Left colon (tissue), 2 donors: ENCODE results near the gene SAMD1. TPM values are rescaled to one million over a fixed set of nuclear protein-coding genes. Genes with fewer than 3 reads are reported as not detected.
A peak's percentile ranks its signal among the peaks of the same experiment; 100 is the strongest.

Experiments used
- ATAC-seq: fragments of 200-7000 bp; cut with Tn5 transposase; one replicate; pipeline ENCODE4 v1.9.1; 2020; ENCODE audit warnings: mild to moderate bottlenecking, moderate library complexity
- DNase-seq, 2 donors: peaks; one replicate each; pipeline ENCODE4 v3.0.0-alpha.2; 2020
- intact Hi-C, 2 donors: fragments of 100-400 bp; cut with DNase I in 1 of 2; cut with micrococcal nuclease in 1 of 2; formaldehyde crosslinking; loops; one replicate each; pipeline versions ENCODE4 v1.11.2 to v1.14.0; 2022; cut with DNase I, micrococcal nuclease
- long read RNA-seq: library from polyadenylated mRNA; unstranded; transcript quantifications from one replicate; pipeline ENCODE4 v2.0.0, GENCODE V29; 2021
- total RNA-seq, 2 donors: library from RNA; stranded (reverse); fragmentation: NEBNext Ultra II Directional; extraction: Animal tissue kit (Norgen Biotek cat#: 25700); gene quantifications; one replicate each; pipeline ENCODE4 v1.2.1, GENCODE V29; 2021
- donor health status: DM: no; HTN: no; CAD: no.
- donor health status: DM: yes; HTN: yes; CAD: no.

SAMD1 gene
- 10 to 100 TPM; 45.8 to 51.5 TPM for total RNA-seq
- long read RNA-seq, transcript SAMD1-202 (5 exons, 2,164 nt): major isoform, 17 of 28 reads
- long read RNA-seq, partial matches to known transcripts: 6 of 28 reads
- long read RNA-seq, other reads (novel, unspliced or antisense): 5 of 28 reads

DNA sequence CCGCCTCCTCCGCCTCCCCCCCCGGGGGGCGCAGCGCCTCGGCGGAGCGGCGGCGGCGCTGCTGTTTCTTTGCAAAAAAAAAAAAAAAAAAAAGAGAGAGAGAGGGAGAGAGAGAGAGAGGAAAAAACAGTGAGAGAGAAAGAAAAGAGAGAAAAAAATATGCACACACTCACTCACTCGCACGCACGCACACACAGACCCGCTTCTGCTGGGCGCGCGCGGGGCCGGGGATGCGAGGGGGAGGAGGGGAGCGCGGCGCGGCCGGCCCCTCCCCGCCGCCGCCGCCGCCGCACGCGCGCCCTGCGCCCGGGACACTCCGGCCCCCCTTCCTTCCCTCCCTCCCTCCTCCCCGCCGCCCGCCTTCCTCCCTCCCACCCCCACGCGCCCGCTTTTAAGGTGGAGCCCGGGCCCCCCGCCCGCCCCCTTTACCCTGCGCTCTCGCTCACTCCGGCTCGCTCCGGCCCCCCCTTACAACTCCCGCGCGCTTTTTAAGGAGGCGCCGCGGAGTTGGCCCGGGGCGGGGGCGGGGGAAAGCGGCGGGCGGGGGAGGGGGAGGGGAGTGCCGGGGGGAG, at the start of gene SAMD1:
Gene SAMD1 (minus strand): TSS at position 243 of the 572 bp plus-strand sequence.
- intact Hi-C loops: no loop called here
- ATAC-seq (peak; percentile 58), DNase-seq (peak; percentile 91 to 93)

DNA sequence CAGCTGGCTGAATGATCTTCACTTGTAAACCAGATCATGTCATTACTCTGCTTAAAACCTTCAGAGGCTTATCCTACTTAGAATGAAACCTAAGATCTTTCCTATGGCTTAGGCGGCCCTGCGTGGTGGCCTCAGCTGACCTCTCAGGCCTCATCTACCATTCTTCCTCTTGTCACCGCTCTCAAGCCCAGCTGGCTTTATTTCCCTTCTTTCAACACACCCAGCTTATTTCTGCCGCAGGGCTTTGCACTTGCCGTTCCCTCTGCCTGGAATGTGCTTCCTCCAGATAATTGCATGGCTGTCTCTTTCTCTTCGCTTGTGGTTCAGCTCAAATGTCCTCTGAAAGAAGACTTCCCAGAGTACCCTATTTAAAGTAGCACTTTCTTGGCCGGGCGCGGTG, 49.4 kb upstream of the SAMD1 start:
- ATAC-seq: no peak

DNA sequence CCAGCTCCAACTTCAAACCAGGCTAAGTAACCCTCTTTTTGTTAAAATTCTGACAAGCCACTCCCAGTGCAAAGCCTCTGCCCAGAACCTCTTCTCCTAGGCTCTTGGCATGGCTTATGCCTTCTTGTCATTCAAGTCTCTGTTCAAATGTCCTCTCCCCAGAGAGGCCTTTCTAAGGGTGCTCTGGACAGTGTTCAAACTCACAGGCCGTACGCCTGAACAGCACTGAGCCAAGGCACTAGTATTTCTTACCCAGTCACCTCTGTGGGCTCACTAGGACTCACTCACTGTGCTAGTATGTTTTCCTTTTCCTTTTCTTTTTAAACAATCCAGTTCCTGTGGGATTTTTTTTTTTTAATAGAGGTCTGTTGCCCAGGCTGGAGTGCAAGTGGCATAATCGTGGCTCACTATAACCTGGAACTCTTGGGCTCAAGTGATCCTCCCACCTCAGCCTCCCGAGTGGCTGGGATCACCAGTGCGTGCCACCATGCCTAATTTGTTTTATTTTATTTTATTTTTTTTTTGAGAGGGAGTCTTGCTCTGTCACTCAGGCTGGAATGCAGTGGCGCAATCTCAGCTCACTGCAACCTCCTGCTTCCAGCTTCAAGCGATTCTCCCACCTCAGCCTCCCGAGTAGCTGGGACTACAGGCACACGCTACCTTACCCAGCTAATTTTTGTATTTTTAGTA, 48.2 kb upstream of the SAMD1 start:
- intact Hi-C loops: no loop called here
- no peak for DNase-seq
- ATAC-seq: no peak

More for the DNA sequence above, 49.4 kb upstream of the SAMD1 start:
- no peak for DNase-seq
- intact Hi-C loops: no loop called here

DNA sequence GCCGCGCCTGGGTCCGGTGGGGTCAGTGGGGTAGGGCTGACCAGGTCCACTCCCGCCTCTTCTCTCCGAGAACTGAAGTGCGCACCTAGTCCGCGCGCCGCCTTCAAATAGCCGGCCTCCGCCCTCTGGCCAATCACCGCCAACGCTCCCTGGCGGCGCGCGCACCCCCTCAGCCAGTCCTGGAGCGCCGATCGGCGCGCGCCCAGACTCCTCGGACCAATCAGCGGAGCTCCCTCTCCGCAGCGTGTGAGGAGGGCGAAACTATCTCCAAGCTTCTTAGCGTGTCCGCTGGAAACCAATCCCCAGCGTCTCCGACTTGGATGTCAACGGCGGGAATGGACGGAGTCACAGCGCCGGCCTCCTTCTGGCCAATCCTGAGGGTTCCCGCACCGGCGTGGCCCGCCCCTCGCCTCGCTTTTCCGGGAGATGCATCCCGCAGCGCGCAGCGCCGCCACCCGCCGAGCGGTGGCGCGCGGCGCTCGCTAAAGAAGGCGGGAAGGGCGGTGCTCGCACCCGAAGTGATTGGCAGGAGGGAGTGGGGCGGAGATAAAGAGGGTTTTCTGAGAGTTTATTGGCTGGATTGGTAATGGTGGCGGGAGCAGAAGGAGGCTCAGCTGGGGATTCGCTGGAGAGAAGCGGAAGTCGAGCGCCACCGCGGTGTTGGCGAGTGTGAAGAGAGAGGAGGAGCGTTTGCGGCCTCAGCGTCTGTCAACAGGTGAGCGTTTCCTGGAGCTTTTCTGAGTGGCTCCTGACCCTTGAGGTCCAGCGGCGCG, 46.1 kb upstream of the SAMD1 start, which contains the start of gene ASF1B:
Gene ASF1B (minus strand): TSS at position 81 of the 773 bp plus-strand sequence. CDS start 133 bp downstream, outside the sequence.
- intact Hi-C loops: no loop called here
- ATAC-seq (peak; percentile 83), DNase-seq (peak; percentile 97 to 99)

DNA sequence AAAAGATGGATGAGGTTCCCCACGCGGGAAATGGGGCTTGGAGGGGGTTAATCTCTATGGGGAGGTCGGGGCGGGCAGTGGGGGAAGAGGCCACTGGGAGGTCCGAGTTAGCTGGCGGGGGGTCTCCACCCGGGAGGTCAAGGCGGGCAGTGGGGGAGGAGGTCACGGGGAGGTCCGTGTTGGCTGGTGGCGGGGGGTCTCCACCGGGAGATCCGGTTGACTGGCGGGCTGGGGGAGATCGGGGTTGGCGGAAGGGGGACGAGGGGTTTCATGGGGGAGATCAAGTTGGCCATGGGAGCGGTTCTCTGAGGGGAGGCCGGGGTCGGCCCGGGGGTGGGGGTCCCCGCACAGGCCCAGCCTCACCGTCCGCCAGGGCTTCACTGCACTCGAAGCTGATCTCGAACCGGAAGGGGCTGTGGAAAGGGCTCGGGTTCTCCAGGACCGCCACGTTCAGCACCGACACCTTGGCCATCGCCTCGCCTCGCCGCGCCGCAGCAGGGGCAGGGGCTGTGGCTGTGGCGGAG, 45.5 kb upstream of the SAMD1 start:
- intact Hi-C loops: no loop called here
- DNase-seq (peak in 1 of 2 donors; percentile 51), ATAC-seq (no peak)

DNA sequence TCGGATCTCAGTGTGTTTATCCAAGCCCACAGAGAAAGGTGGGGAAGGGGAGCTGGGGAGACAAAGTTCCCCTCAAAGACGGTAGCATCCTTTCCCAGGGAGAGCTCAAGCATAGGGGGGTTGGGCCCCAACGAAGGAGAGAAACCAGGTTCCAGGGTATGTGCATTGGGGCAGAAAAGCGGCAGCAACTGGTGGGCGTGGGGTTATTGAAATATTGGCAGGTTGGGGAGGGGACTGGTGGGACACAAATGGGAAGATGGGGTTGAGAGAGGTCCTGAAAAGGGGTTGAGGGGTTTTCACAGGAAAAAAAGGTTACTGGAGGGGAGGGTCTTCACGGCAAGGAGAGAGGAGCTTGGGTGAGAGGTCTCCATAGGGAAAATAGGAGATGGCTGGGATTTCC, 44.8 kb upstream of the SAMD1 start:
- no peak for DNase-seq
- ATAC-seq: no peak
- intact Hi-C loops: no loop called here

DNA sequence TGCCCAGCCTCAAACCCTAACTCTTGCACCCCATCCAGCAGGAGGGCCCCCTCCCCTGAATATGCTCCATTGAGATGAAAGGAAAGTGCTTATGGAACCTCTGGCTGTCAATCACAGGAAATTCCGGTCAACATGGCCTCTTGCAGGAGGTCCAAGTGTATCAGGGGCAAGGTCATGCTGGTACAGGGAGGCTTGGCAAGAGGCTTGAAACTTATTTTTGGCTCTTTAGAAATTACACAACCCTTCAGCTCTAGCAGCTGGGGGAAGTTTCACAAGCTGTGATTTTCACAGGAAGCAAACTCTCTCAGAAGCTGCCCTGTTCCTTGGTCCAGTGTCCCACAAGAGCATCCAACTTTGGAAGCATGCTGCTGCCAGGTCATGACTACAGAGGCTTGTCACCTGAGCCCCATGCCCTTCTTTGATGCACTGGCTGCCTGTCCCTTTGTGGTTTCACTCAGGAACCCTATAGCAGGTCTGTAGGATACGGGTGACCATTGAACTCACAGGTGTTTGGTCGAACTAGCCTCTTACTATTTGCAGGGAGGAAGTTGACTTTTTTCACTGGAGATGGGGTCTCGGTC, 37.5 kb upstream of the SAMD1 start:
- ATAC-seq (peak; percentile 18), DNase-seq (no peak)
- intact Hi-C loops: no loop called here

DNA sequence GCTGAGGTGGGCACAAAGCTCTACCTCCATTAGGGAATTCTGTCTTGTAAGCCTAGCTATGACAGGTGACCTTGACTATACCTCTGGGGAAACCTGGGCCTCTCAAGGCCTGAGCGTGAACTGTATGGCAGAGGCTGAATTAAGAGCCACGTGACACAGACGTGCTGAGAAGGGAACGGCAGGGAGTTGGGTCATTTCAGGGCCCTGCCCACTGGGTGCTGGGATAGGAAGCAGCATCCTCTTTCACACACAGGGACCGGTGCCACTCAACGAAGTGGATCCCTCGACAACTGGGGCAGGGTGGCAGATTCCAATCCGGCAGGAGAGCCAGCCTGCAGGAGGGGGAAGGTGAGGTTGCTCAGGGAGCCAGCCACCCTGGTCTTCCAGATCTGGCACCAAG, 36.6 kb upstream of the SAMD1 start:
- intact Hi-C loops: no loop called here
- ATAC-seq (no peak), DNase-seq (no peak)

DNA sequence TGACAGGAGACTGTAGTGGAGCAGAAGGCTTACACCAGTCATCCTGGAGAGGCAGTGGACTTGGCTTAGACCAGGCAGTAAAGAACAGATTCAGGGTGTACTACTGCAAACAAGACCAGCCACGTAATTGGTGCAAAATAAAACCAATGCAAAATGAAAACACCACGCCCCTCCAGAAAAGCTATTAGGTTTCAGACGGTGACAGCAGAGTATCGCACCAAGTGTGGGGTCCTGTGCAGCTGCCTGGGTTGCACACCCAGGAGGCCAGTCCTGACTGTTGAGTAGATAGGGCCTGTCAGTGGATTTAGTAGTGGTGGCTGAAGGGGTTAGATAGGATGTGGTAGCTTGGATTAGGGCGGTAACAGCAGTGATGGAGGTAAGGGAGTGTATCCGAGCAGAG, 32.4 kb upstream of the SAMD1 start:
- ATAC-seq (no peak), DNase-seq (no peak)
- intact Hi-C loops: no loop called here

DNA sequence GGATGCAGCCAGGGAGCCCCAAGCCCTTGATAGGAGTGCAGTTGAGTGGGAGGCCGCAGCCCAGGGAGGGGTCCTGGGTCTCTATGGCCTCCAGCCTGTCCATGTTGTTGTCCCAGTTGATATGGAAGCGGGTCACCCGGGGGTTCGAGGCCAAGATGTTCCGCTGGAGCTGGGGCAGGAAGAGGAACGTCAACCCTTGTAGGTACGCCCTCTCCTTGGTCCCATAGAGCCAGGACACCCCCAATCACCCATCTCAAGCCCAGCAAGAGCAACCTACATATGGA, 29.9 kb upstream of the SAMD1 start:
- ATAC-seq (no peak), DNase-seq (no peak)
- intact Hi-C loops: no loop called here

DNA sequence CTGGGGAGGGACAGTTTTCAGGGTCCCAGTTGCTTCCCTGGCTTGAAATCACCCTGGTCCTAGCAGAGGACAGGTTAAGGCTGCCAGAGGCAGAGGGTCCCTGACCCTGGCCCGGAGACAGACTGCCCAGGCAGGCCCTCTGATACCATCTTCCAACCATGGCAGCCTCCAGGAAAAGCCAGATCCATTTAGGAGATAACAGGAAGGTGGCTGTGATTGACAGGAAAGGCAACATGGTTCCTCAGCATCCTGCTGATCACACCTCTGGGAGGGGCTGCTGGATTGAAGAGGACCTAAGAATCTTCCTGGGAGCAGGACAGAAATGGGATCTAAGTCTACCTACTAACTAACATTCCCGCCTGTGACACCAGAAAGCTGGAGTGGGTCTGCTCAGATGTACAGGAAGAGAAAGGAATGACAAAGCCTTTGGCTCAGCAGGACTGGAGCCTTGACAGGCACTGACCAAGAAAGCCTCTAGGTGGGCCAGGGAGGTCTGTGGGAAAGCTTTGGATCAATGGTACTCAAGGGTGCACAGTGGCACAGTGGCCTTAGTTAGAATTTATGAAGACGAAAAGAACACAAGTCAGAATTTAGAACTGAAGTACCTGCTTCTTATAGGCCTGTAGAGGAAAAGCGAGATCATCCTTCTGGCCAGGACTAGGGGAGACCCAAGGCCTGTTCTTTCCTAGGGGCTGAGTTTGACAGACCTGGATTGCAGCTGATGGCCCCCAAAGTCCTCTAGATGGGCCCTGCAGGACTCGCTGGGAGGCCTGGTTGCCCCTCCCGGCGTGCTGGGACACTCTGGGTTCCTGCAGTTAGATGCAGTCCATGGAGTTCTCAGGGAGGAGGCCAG, 29.3 kb upstream of the SAMD1 start:
- ATAC-seq: no peak
- intact Hi-C loops: no loop called here

DNA sequence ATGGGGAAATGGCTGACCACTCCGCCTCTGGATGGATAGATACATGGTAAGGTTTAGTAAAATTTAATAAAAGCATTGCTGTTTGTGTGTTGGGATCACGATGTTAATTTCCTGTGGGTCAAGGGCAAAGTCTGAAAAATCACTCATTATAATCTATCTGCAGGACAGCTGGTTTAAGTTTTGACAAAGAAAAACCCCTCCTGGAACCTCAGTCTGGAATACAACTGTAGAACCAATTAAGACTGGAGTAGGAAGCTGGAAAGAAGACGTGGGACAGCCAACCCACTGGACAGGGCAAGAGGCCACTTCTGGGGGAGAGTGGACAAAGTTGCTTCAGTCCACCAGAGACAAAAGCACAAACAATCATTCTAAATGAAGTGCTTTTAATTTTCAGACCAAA, 28.6 kb upstream of the SAMD1 start:
- DNase-seq (no peak), ATAC-seq (no peak)
- intact Hi-C loops: no loop called here

More for the DNA sequence above, 29.3 kb upstream of the SAMD1 start:
- no peak for DNase-seq

DNA sequence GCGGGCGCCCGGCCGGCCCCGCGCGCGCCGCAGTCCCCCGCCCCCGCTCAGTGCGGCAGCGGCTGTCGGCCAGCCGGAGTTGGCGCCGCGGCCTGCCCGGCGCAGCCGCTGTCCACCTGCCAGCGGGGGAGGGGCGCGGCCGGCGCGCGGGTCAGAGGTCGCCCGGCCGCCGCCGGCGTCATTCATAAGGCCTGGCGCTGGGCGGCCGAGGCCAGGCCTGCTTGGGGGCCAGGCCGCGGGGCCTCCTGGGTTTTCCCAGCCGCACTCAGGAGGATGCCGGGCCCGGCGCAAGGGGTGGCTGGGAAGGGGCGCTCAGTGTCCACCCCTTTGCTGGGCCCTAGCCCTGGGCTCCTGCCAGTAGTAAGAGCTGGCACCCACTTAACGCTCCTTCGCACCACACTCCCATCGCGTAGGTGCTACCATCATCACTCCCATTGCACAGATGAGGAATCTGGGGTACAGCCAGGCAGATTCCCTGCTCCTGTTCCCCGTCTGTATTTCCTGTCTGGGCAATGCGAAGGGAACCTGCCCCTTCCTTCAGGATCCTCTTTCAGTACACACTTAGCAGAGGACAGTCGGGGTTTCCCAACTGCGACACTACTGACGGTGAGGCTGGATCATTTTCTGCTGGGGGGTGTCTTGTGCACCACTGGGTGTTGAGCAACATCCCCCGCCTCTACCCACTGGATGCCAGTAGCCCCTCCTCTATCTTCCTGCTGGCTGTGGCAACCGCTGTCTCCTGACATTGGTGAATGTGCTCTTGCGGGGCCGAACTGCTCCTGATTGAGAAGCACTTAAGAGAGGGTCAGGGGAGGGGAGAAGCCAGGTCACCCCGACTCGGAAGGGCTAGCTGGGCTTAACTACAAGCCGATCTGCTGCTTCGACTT, 27.9 kb upstream of the SAMD1 start:
- ATAC-seq: no peak
- intact Hi-C loops: no loop called here
- peak; percentile 62 to 86 for DNase-seq

DNA sequence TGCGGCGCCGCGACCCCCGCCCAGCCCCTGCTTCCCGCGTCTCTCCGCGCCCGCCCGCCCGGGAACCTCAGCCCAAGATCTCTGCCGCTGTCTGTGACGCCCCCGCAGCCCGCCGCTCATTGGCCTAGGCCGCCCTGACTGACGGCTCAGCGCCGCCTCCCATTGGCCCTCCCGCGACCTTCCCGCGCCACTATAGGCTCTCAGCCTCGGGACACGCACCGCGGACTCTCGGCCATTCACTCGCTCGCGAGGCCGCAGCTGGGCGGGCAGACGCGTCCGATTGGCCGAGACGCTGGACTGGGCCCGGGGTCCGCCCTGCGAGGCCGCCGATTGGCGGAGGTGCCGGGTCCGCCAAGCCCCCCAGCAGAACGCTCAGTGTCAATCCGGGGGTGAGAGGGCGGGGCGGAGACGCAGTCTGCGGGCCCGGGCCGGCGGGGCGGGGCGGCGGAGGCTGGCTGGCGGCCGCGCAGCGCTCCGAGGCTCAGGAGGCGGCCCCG, 27.2 kb upstream of the SAMD1 start, which contains the start of gene PRKACA:
Gene PRKACA (minus strand): TSS at position 95 of the 497 bp plus-strand sequence. CDS start 215 bp downstream, outside the sequence.
- peak; percentile 88 for ATAC-seq
- intact Hi-C loops: no loop called here
- peak; percentile 98 to 99 for DNase-seq

DNA sequence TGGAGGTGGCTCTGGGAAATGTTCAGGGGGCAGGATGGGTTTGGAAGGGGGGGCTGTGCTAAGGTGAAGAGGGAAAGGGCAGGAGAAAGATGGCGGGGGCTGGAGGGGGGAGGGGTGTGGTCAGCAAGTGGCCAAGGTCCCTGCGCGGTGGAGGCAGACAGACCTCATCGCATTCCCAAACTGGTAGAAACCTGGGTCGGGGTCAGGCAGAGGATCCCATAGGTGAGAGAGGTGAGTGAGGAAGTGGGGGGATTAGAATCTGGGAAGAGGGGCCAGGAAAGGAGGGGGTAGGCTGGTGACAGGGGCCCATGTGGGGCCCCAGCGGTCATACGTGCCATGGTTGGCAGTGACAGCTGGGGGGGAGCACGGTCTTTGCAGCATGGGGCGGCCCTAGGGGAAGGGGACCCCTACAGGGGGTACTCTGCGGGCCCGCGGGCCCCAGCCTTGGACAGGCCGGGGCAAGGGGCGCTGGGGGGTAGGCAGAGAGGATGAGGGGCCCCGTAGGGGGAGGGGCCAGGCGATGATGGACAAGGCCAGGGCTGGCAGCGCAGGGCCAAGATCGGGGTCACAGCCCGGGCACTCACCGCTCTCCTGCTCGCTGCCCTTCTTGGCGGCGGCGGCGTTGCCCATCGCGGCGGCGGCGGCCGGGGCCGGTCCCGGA, 26.5 kb upstream of the SAMD1 start:
- intact Hi-C loops: no loop called here
- ATAC-seq (no peak), DNase-seq (peak; percentile 48 to 55)

DNA sequence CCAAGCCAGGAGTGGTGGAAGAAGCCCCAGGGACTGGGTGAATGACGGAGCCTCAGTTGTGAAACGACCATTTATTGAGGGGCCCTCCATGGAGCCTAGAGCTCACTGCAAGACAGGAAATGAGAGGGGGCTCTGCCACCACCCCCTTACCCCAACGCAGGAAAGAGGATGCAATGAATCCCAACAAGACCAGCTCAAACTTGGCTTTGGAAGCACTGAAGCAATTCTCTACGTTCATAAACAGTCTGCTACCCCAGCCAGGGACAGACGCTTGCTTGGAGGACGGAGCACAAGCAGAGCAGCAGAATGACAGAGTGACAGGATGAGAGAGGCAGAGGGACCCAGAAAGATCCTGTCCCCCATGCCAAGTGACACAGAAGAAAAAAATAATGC, 26.0 kb upstream of the SAMD1 start:
- intact Hi-C loops: no loop called here
- no peak for ATAC-seq
- no peak for DNase-seq

DNA sequence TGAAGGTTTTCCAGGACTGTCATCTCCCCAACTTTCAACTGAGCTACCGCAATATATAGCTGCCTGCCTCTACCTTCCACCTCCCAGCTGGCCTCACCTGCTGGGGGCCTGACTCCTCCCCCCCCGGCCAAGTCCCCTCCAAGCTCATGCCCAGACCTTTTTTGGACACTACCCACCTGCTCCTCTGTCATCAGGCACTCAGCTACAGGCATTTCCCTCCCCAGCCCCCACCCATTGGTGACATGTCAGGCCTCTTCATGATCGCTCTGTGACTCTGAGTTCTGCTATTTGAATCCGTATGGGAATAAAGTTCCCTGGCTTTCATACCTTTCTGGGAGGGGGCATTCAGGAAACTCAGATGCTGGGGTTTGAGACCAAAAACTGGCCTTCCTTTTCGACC, 25.2 kb upstream of the SAMD1 start:
- intact Hi-C loops: no loop called here
- DNase-seq: no peak
- no peak for ATAC-seq
